Liver (tissue), 9 donors: Measurements from ENCODE around the gene KATNAL2. TPM values are rescaled to one million over a fixed set of nuclear protein-coding genes. Genes with fewer than 3 reads are reported as not detected.
A peak's percentile ranks its signal among the peaks of the same experiment; 100 is the strongest.
"Not testable (repeated sequence)": the region's sequence is repeated elsewhere in the genome, so short reads cannot be mapped to it uniquely, and the experiment has no call there.

Experiments used
- DNase-seq: peaks from one replicate; pipeline ENCODE4 v3.0.0-alpha.2; 2017; ENCODE audit warnings: low spot score
- H3K27ac ChIP-seq, 2 donors: one replicate each; pipeline ENCODE4 v1.7.0; 2013; ENCODE audit warnings: inconsistent platforms in 2 of 2, low read length in 2 of 2, control low read depth in 1 of 2, low read depth in 1 of 2, mild to moderate bottlenecking in 1 of 2
- H3K27me3 ChIP-seq, 4 donors: one replicate each; pipeline versions ENCODE4 v1.6.1 to v1.7.0; 2013; ENCODE audit warnings: low read length in 3 of 4, inconsistent platforms in 1 of 4, mild to moderate bottlenecking in 1 of 4, moderate library complexity in 1 of 4; ENCODE audit not compliant: control insufficient read depth in 4 of 4, insufficient read depth in 4 of 4
- H3K36me3 ChIP-seq, 4 donors: one replicate each; pipeline versions ENCODE4 v1.6.1 to v1.7.0; 2013; ENCODE audit warnings: low read length in 3 of 4, mild to moderate bottlenecking in 3 of 4, low read depth in 1 of 4, moderate library complexity in 1 of 4; ENCODE audit not compliant: control insufficient read depth in 4 of 4, insufficient read depth in 3 of 4
- H3K4me1 ChIP-seq, 4 donors: one replicate each; pipeline versions ENCODE4 v1.6.1 to v1.7.0; 2013; ENCODE audit warnings: low read length in 3 of 4, mild to moderate bottlenecking in 3 of 4, moderate library complexity in 1 of 4; ENCODE audit not compliant: control insufficient read depth in 4 of 4, insufficient read depth in 4 of 4
- H3K4me3 ChIP-seq, 3 donors: one replicate each; pipeline versions ENCODE4 v1.6.1 to v1.7.0; 2013; ENCODE audit warnings: low read length in 3 of 3, control low read depth in 1 of 3, low read depth in 1 of 3, mild to moderate bottlenecking in 1 of 3
- H3K9ac ChIP-seq, 2 donors: one replicate each; pipeline ENCODE4 v1.7.0; 2013; ENCODE audit warnings: low read length in 2 of 2, mild to moderate bottlenecking in 2 of 2, moderate library complexity in 2 of 2, control low read depth in 1 of 2, low read depth in 1 of 2
- H3K9me3 ChIP-seq, 4 donors: one replicate each; pipeline versions ENCODE4 v1.6.1 to v1.7.0; 2013; ENCODE audit warnings: low read length in 3 of 4; ENCODE audit not compliant: control insufficient read depth in 4 of 4
- EGR1 ChIP-seq, 2 donors: IDR thresholded peaks; 2 replicates each; pipeline ENCODE4 v1.6.1; 2016 to 2018; ENCODE audit warnings: antibody characterized with exemption in 2 of 2, low read depth in 2 of 2
- FOXA2 ChIP-seq: IDR thresholded peaks from 2 replicates; pipeline ENCODE4 v1.6.1; 2016; ENCODE audit warnings: antibody characterized with exemption
- GABPA ChIP-seq, 2 donors: IDR thresholded peaks in 1 of 2; conservative IDR thresholded peaks in 1 of 2; 2 replicates each; pipeline ENCODE4 v1.6.1; 2016; ENCODE audit warnings: antibody characterized with exemption in 2 of 2, mild to moderate bottlenecking in 1 of 2, moderate library complexity in 1 of 2
- HNF4G ChIP-seq: IDR thresholded peaks from 2 replicates; pipeline ENCODE4 v1.6.1; 2016; ENCODE audit warnings: antibody characterized with exemption
- NR2F2 ChIP-seq: IDR thresholded peaks from 2 replicates; pipeline ENCODE4 v1.6.1; 2016; ENCODE audit warnings: antibody characterized with exemption
- RAD21 ChIP-seq, 2 donors: IDR thresholded peaks; 2 replicates each; pipeline ENCODE4 v1.6.1; 2016; ENCODE audit warnings: antibody characterized with exemption in 2 of 2, mild to moderate bottlenecking in 2 of 2
- RXRA ChIP-seq, 2 donors: IDR thresholded peaks; 2 replicates each; pipeline ENCODE4 v1.6.1; 2017 to 2018; ENCODE audit warnings: antibody characterized with exemption in 2 of 2, mild to moderate bottlenecking in 1 of 2
- TAF1 ChIP-seq: conservative IDR thresholded peaks from 2 replicates; pipeline ENCODE4 v1.6.1; 2016; ENCODE audit warnings: antibody characterized with exemption, mild to moderate bottlenecking
- whole genome bisulfite sequencing: extraction: QIAGEN DNeasy Blood & Tissue Kit; methylation state at CpG from one replicate; pipeline ENCODE4 v1.1.7; 2013; 5-methylcytosine and 5-hydroxymethylcytosine counted together
- polyA plus RNA-seq, 2 donors: library from polyadenylated mRNA; stranded (reverse) in 1 of 2; unstranded in 1 of 2; fragments of 200-250 nt in 1 of 2; fragments of >200 nt in 1 of 2; fragmentation: Nextera tagmentation in 1 of 2; extraction: Ambion mirVana in 1 of 2; gene quantifications; one replicate each; pipeline versions ENCODE4 v1.2.1 to v1.2.3, GENCODE V29; 2013 to 2015
- total RNA-seq, 2 donors: library from RNA; depleted of rRNA; stranded (reverse); fragments of >200 nt; gene quantifications; one replicate each; pipeline ENCODE4 v1.2.3, GENCODE V29; 2014
- TF ChIP-seq, protein P1 (sequence below): IDR thresholded peaks from 2 replicates; pipeline ENCODE4 v1.6.1; 2016; ENCODE audit warnings: antibody characterized with exemption
- TF ChIP-seq, protein P2 (sequence below): IDR thresholded peaks from 2 replicates; pipeline ENCODE4 v1.6.1; 2016; ENCODE audit warnings: antibody characterized with exemption
- TF ChIP-seq, protein P3 (sequence below): fragments of 150-350 bp; IDR thresholded peaks from 2 replicates; pipeline ENCODE4 v1.5.1; 2017; ENCODE audit warnings: improper control_type of control experiment, low read depth, low read length; ENCODE audit not compliant: missing input control
- TF ChIP-seq, protein P4 (sequence below): IDR thresholded peaks from 2 replicates; pipeline ENCODE4 v1.6.1; 2016; ENCODE audit warnings: antibody characterized with exemption
- donor health status: healthy.
- donor health status: healthy.
- donor health status: healthy.
- donor health status: healthy.
- donor health status: healthy.

The KATNAL2 gene
- total and polyA plus RNA-seq, 4 donors = 0.42 to 4.8 (median 1.5) TPM

DNA sequence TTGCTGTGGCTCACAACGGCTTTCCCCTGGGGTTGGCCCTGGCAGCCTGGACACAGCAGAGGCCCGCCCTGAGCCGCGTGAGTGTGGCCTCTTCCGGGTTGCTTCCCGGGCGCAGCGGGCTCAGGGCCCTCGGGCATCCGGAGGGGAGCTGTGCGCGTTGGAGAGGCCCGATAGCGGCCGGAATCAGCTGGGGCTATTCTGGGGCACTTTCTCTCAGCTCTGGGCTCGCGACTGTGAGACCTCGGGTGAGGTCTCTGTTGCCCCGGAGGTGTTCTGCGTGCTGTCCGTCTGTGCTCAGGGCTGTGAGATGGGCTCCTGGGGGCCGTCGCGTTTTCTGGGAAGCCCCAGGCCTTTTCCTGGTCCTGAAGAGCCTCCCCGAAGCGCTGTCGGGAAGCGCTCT, 117.2 kb downstream of the KATNAL2 start:
- 95% methylated on average over 28 of the region's 28 CpGs for WGBS
- H3K9ac ChIP-seq, H3K27ac ChIP-seq, H3K36me3 ChIP-seq, DNase-seq, H3K9me3 ChIP-seq, H3K4me1 ChIP-seq, H3K4me3 ChIP-seq, H3K27me3 ChIP-seq: not testable (repeated sequence)

DNA sequence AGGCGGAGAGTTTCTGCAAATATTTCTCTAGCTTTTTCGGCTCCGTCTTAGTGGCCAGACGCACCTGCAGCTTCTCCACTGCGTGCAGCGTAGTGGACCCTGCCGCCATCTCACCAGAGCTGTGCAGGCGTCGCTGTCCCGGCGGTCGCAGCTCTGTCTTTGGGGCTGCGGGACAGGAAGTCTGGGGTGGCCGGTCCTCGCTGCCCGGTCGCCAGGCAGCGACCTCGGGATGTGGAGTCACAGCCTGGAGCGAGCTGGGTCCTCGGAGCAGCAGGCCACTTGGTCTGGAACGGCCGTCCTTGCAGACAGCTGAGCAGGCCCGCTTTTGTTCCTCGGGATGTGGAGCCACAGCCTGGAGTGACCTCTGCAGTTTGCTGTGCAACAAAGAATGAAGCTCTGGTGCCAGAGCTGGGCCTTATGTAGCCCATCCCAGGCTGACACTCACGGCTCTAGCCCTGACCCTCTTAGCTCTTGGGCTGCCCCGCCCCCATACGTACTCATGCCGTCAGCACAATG, 117.8 kb downstream of the KATNAL2 start, which contains the start of gene ELOA2:
TSS of gene ELOA2 (minus strand) at position 466 of the 516 bp plus-strand sequence. CDS start at position 109, 357 bp downstream.
- Histone ChIP-seq H3K36me3 (no peaks in the 10 kb centered on the region), H3K27ac (no peak within 1 kb of the TSS), H3K4me3 (no peak within 1 kb of the TSS), H3K4me1 (no peaks in the 10 kb centered on the region), H3K9ac (no peak within 1 kb of the TSS), H3K27me3 (no peaks in the 10 kb centered on the region), H3K9me3 (no peaks in the 10 kb centered on the region)
- no peak for DNase-seq
- TF ChIP-seq, protein P1, sequence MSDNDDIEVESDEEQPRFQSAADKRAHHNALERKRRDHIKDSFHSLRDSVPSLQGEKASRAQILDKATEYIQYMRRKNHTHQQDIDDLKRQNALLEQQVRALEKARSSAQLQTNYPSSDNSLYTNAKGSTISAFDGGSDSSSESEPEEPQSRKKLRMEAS = no peak
- TF ChIP-seq NR2F2 (no peak), RXRA (IDR thresholded peaks at IDR 0.05) (no peak)
- TF ChIP-seq, protein P2, sequence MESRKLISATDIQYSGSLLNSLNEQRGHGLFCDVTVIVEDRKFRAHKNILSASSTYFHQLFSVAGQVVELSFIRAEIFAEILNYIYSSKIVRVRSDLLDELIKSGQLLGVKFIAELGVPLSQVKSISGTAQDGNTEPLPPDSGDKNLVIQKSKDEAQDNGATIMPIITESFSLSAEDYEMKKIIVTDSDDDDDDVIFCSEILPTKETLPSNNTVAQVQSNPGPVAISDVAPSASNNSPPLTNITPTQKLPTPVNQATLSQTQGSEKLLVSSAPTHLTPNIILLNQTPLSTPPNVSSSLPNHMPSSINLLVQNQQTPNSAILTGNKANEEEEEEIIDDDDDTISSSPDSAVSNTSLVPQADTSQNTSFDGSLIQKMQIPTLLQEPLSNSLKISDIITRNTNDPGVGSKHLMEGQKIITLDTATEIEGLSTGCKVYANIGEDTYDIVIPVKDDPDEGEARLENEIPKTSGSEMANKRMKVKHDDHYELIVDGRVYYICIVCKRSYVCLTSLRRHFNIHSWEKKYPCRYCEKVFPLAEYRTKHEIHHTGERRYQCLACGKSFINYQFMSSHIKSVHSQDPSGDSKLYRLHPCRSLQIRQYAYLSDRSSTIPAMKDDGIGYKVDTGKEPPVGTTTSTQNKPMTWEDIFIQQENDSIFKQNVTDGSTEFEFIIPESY = no peak
- WGBS = 95% methylated on average over 29 of the region's 29 CpGs

DNA sequence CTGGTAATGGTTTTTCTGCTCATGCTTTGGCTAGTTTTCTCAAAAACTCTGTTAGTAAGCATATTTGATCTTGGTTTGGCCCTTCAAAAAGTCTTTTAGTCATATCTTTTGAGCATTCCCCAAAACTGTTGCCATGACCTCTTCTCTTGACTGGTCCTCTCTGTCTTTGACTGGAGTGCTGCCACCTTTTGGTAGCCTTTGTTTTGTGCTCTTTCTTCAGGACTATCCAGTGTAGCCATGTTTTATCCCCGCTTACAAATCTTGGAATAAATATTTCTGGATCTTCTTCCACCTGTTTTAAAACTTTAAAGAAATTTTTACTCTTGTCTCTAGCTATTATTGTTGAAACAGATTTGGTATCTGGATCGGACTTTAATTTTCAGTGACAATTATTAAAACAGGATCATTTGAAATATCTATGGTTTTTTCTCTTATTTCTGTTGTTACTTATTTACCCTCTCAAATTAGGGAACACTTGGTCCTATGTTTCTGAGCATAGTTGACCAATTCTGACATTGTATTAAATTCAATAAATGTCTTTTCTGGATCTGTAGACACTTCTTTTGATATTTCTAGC, 119.0 kb downstream of the KATNAL2 start:
- Histone ChIP-seq H3K36me3 (no peaks in the 10 kb centered on the region), H3K9ac (no peak overlapping the region), H3K4me1 (no peaks in the 10 kb centered on the region), H3K27me3 (no peaks in the 10 kb centered on the region), H3K4me3 (no peak overlapping the region), H3K27ac (no peak overlapping the region), H3K9me3 (no peaks in the 10 kb centered on the region)
- 88% methylated on average over 2 of the region's 2 CpGs for WGBS
- no peak for DNase-seq
- TF ChIP-seq RAD21 (IDR thresholded peaks at IDR 0.05) = peak; percentile 64 to 70
- no peak for TF ChIP-seq NR2F2
- TF ChIP-seq, protein P3, sequence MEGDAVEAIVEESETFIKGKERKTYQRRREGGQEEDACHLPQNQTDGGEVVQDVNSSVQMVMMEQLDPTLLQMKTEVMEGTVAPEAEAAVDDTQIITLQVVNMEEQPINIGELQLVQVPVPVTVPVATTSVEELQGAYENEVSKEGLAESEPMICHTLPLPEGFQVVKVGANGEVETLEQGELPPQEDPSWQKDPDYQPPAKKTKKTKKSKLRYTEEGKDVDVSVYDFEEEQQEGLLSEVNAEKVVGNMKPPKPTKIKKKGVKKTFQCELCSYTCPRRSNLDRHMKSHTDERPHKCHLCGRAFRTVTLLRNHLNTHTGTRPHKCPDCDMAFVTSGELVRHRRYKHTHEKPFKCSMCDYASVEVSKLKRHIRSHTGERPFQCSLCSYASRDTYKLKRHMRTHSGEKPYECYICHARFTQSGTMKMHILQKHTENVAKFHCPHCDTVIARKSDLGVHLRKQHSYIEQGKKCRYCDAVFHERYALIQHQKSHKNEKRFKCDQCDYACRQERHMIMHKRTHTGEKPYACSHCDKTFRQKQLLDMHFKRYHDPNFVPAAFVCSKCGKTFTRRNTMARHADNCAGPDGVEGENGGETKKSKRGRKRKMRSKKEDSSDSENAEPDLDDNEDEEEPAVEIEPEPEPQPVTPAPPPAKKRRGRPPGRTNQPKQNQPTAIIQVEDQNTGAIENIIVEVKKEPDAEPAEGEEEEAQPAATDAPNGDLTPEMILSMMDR = peak; percentile 33

DNA sequence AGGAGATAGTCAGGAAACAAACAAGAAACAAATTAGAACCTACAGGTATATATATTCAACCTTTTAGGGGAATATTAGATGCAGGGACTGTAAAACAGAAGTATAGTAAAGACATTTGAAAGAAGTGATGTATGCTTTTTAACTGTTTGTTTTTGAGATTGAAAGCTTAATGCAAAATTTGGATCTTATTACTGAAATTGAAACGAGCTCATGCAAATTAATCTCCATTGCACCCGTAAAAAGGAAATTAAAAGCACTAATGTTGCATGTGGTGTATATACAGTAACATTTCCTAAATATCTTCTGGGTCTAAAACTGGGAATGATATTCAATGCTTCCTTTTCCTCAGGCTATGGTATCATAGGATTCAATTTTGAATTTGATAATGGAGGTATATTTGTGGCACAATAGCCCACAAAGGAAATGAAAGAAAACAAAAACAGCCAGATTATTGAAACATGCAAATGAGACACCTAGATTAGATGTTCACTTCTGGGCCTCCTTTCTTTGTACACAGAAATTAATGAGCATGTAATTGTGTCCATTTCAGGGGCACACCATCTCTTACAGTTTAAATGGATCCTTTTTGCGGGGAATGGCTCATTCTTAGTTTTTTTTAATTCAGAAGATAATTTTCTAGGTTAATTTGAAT, 119.7 kb downstream of the KATNAL2 start:
- peaks cover 0 to 2% (median 0%) of the 10 kb centered on the region in 4 donors for H3K4me1 ChIP-seq
- no peak overlapping the region for H3K27ac ChIP-seq
- no peak overlapping the region for H3K9ac ChIP-seq
- H3K9me3 ChIP-seq = no peaks in the 10 kb centered on the region
- H3K4me3 ChIP-seq = no peak overlapping the region
- no peaks in the 10 kb centered on the region for H3K27me3 ChIP-seq
- WGBS = 90% methylated on average over 3 of the region's 3 CpGs
- DNase-seq = no peak
- H3K36me3 ChIP-seq = no peaks in the 10 kb centered on the region
- TF ChIP-seq, protein P4, sequence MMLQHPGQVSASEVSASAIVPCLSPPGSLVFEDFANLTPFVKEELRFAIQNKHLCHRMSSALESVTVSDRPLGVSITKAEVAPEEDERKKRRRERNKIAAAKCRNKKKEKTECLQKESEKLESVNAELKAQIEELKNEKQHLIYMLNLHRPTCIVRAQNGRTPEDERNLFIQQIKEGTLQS = no peak
- TF ChIP-seq HNF4G (no peak), TAF1 (no peak), FOXA2 (no peak), GABPA (IDR thresholded peaks at IDR 0.05 in 1 of 2, conservative IDR thresholded peaks at IDR 0.05 in 1 of 2) (no peak), EGR1 (IDR thresholded peaks at IDR 0.05; ENCODE audit: low read depth in 2 of 2) (no peak)
- TF ChIP-seq, protein P3 = no peak
- TF ChIP-seq, protein P2 = no peak
